GM12878 (cell line): Measurements from ENCODE around the gene VEPH1. TPM values are rescaled to one million over a fixed set of nuclear protein-coding genes. Genes with fewer than 3 reads are reported as not detected.

ENCODE experiments used
- ATAC-seq: fragments of 200-7000 bp; cut with Tn5 transposase; 3 replicates; pipeline ENCODE4 v1.9.1; 2020; ENCODE audit warnings: mild to moderate bottlenecking, moderate library complexity
- BruUV-seq: library from RNA; stranded (reverse); fragments of 400-500 nt; replicated peaks from 2 replicates; lab custom pipeline; 2021; lab: Mats Ljungman, UMichigan
- CTCF ChIA-PET: fragments of 300-600 bp; sonication (Branson Sonifier 250); formaldehyde crosslinking; extraction: SDS; loops from one replicate; lab custom pipeline; 2021; ENCODE audit warnings: inconsistent platforms; lab: Yijun Ruan, JAX
- POLR2A ChIA-PET: fragments of 350-600 bp; formaldehyde crosslinking; extraction: SDS; loops from one replicate; lab custom pipeline; 2021; ENCODE audit warnings: inconsistent platforms; lab: Charles Lee
- RAD21 ChIA-PET: fragments of 300-600 bp; sonication (Branson Sonifier 250); formaldehyde crosslinking; loops from one replicate; lab custom pipeline; 2023; ENCODE audit warnings: antibody characterized with exemption; ENCODE audit not compliant: unreplicated experiment; lab: Charles Lee
- SMC1A ChIA-PET: fragments of 300-600 bp; sonication (Branson Sonifier 250); formaldehyde crosslinking; loops from one replicate; lab custom pipeline; 2023; ENCODE audit not compliant: unreplicated experiment, uncharacterized antibody; lab: Charles Lee
- DNase-seq: peaks from one replicate; pipeline ENCODE4 v3.0.0-alpha.2; 2011; ENCODE audit warnings: low read depth, low spot score
- FAIRE-seq: peaks from 3 replicates; lab custom pipeline; 2011; peaks lifted over from hg19 to GRCh38; lab: Jason Lieb, UNC
- H2AFZ ChIP-seq: 2 replicates; pipeline ENCODE4 v1.6.0; 2011; ENCODE audit warnings: low read depth, low read length, control low read depth; ENCODE audit not compliant: control insufficient read depth
- H3K27ac ChIP-seq: 2 replicates; pipeline ENCODE4 v1.5.1; 2011; ENCODE audit warnings: control low read depth; ENCODE audit not compliant: control insufficient read depth, insufficient read depth
- H3K27me3 ChIP-seq, 2 experiments: replicated peaks in 1 of 2; 2 replicates each; pipeline versions ENCODE4 v1.6.0 to v1.6.1; 2011; ENCODE audit warnings: low read length in 1 of 2; ENCODE audit not compliant: control insufficient read depth in 2 of 2, insufficient read depth in 2 of 2
- H3K36me3 ChIP-seq, 2 experiments: 2 replicates each; pipeline ENCODE4 v1.5.1; 2011; ENCODE audit warnings: low read length in 1 of 2; ENCODE audit not compliant: control insufficient read depth in 2 of 2, insufficient read depth in 2 of 2
- H3K4me1 ChIP-seq: 2 replicates; pipeline ENCODE4 v1.6.1; 2011; ENCODE audit warnings: mild to moderate bottlenecking, low read length, moderate library complexity, mixed read lengths; ENCODE audit not compliant: control insufficient read depth, insufficient read depth
- H3K4me2 ChIP-seq: 2 replicates; pipeline ENCODE4 v1.6.0; 2011; ENCODE audit warnings: control low read depth; ENCODE audit not compliant: control insufficient read depth, insufficient read depth
- H3K4me3 ChIP-seq: fragments of 200-600 bp; sonication (generic); 2 replicates; pipeline ENCODE4 v1.5.1; 2016
- H3K79me2 ChIP-seq: 2 replicates; pipeline ENCODE4 v1.6.0; 2011; ENCODE audit warnings: low read length; ENCODE audit not compliant: control insufficient read depth, insufficient read depth
- H3K9ac ChIP-seq: 2 replicates; pipeline ENCODE4 v1.8.0; 2011; ENCODE audit warnings: low read length, control low read depth, mixed read lengths; ENCODE audit not compliant: control insufficient read depth, insufficient read depth
- H3K9me3 ChIP-seq: replicated peaks from 3 replicates; pipeline ENCODE4 v1.5.1; 2011; ENCODE audit warnings: mild to moderate bottlenecking, low read length; ENCODE audit not compliant: control insufficient read depth, insufficient read depth
- H4K20me1 ChIP-seq: 2 replicates; pipeline ENCODE4 v1.6.0; 2011; ENCODE audit not compliant: control insufficient read depth, insufficient read depth
- BHLHE40 ChIP-seq, 2 experiments: fragments of 450-650 bp in 1 of 2; IDR thresholded peaks; 2 replicates each; pipeline ENCODE4 v1.6.1; 2011 to 2017; ENCODE audit warnings: low read depth in 2 of 2, borderline replicate concordance in 1 of 2, improper control_type of control experiment in 1 of 2, low read length in 1 of 2, mild to moderate bottlenecking in 1 of 2
- BMI1 ChIP-seq: fragments of 450-650 bp; IDR thresholded peaks from 2 replicates; pipeline ENCODE4 v1.6.1; 2016; ENCODE audit warnings: mild to moderate bottlenecking, moderate library complexity, borderline replicate concordance
- CBFB ChIP-seq: IDR thresholded peaks from 2 replicates; pipeline ENCODE4 v1.6.1; 2016; ENCODE audit warnings: antibody characterized with exemption, low read depth
- CREM ChIP-seq: IDR thresholded peaks from 2 replicates; pipeline ENCODE4 v1.6.1; 2014; ENCODE audit warnings: antibody characterized with exemption, low read depth
- DPF2 ChIP-seq: fragments of 450-650 bp; IDR thresholded peaks from 2 replicates; pipeline ENCODE4 v1.6.1; 2017; ENCODE audit warnings: mild to moderate bottlenecking
- JUND ChIP-seq: IDR thresholded peaks from 2 replicates; pipeline ENCODE4 v1.6.1; 2012; ENCODE audit warnings: low read depth, mild to moderate bottlenecking, low read length, improper control_type of control experiment, moderate library complexity
- MYB ChIP-seq: fragments of 150-350 bp; IDR thresholded peaks from 2 replicates; pipeline ENCODE4 v1.6.1; 2014; ENCODE audit warnings: mild to moderate bottlenecking, low read depth, low read length, borderline replicate concordance
- NFXL1 ChIP-seq: fragments of 450-650 bp; IDR thresholded peaks from 2 replicates; pipeline ENCODE4 v1.6.1; 2017; ENCODE audit warnings: antibody characterized with exemption, mild to moderate bottlenecking, borderline replicate concordance
- RCOR1 ChIP-seq: conservative IDR thresholded peaks from 2 replicates; pipeline ENCODE4 v1.6.1; 2012; ENCODE audit warnings: low read depth, low read length, improper control_type of control experiment
- WRNIP1 ChIP-seq: IDR thresholded peaks from 2 replicates; pipeline ENCODE4 v1.6.1; 2011; ENCODE audit warnings: low read depth, low read length, improper control_type of control experiment, borderline replicate concordance
- ZNF217 ChIP-seq: fragments of 450-650 bp; IDR thresholded peaks from 2 replicates; pipeline ENCODE4 v1.6.1; 2017; ENCODE audit warnings: antibody characterized with exemption, mild to moderate bottlenecking
- WGBS: methylation state at CpG from one replicate; pipeline ENCODE4 v1.1.6; 2016; ENCODE audit warnings: low lambda C conversion rate; ENCODE audit not compliant: insufficient replicate concordance, insufficient coverage; ENCODE audit errors: missing lambda C conversion rate; 5-methylcytosine and 5-hydroxymethylcytosine counted together
- in situ Hi-C: fragments of 300-500 bp; cut with MboI; formaldehyde crosslinking; loops from 9 replicates; pipeline ENCODE4 v1.14.3; 2018; ENCODE audit warnings: mixed read lengths
- intact Hi-C: fragments of 100-400 bp; cut with micrococcal nuclease; formaldehyde crosslinking; loops from one replicate; pipeline ENCODE4 v1.14.2; 2022; ENCODE audit not compliant: unreplicated experiment
- polyA plus RNA-seq, 11 experiments: library from polyadenylated mRNA; depleted of rRNA in 4 of 11; unstranded in 6 of 11; stranded (reverse) in 5 of 11; fragments of >200 nt; fragmentation: Nextera tagmentation in 4 of 11; fragmentation: Illumina TruSeq in 1 of 11; extraction: Ambion mirVana in 4 of 11; extraction: Trizol in 1 of 11; gene quantifications; 1 replicate in 1 of 11; 2 replicates in 10 of 11; pipeline versions ENCODE4 v1.2.1 to v1.2.3, GENCODE V29; 2011 to 2016; ENCODE audit warnings: inconsistent platforms in 2 of 11, missing spikeins in 2 of 11, low read depth in 1 of 11
- total RNA-seq, 4 experiments: library from RNA; depleted of rRNA in 3 of 4; stranded (reverse); fragments of >200 nt in 3 of 4; fragmentation: Illumina TruSeq in 1 of 4; extraction: Trizol in 1 of 4; gene quantifications; 2 replicates each; pipeline versions ENCODE4 v1.2.1 to v1.2.3, GENCODE V29; 2013 to 2021

The VEPH1 gene
- total and polyA plus RNA-seq, 10 of the 15 experiments (the other 5 are each of a cell fraction or from before 2014, with no cell fraction given), result 0.04 to 0.26 (median 0.17) TPM; not detected in 7

GRCh38 chr3:157336252-157337009 is 166.8 kb downstream of the VEPH1 start:
- Histone ChIP-seq H2AFZ (no peak overlapping the region), H3K27me3 (no peaks in the 10 kb centered on the region; a peak in 1 of 4 replicates), H3K27ac (no peak overlapping the region), H3K9me3 (no peaks in the 10 kb centered on the region), H3K36me3 (no peaks in the 10 kb centered on the region), H3K4me1 (no peaks in the 10 kb centered on the region), H3K9ac (no peak overlapping the region), H3K79me2 (no peaks in the 10 kb centered on the region), H4K20me1 (no peaks in the 10 kb centered on the region), H3K4me3 (no peak overlapping the region), H3K4me2 (no peak overlapping the region)
- POLR2A ChIA-PET, result no interaction called here
- WGBS, result 39% methylated on average over 4 of the region's 4 CpGs
- no TSS peak for BruUV-seq
- ATAC-seq (no peak), DNase-seq (no peak), FAIRE-seq (no peak)
- RAD21 ChIA-PET, result no interaction called here
- CTCF ChIA-PET, result no interaction called here
- no peak for TF ChIP-seq RCOR1
- in situ Hi-C loops, result no loop called here
- intact Hi-C loops, result no loop called here
- SMC1A ChIA-PET, result no interaction called here

DNA sequence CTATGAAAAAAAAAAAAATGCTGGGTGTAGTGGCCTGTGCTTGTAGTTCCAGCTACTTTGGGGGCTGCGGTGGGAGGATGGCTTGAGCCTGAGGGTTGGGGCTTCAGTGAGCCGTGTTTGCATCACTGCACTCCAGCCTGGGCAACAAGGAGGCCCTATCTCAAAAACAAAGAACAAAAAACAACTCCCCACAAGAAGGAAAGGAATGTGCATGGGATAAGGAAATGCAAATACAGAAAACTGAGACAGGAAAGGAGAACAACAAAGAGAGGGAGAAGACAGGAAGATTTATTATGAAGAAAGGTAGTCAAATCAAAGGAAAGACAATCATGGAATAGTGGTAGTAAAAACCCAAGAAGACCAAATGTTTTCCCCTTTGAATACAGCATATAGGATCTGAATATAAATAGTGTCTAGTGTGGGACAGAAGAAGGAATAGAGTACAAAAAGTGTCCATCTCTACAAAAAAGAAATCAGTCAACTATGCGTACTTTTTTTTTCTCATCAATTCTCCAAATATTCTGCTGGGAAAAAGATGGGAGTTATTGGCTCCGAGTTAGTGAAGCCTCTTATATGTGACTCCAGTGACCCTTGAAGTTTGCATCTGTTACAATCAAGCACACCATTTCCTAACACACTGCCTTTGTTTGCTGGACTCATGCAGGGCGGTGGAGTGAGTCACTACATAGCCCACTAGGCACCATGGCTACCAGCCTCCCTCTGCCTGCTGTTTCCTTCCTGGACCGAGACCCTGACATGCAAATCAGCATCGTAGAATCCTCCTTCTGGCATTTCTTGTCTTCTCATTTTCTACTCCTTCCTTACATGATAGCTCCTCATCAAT is 167.8 kb downstream of the VEPH1 start:
- Histone ChIP-seq H3K9me3 (no peaks in the 10 kb centered on the region), H4K20me1 (no peaks in the 10 kb centered on the region), H3K27ac (no peak overlapping the region), H3K4me1 (no peaks in the 10 kb centered on the region), H3K79me2 (no peaks in the 10 kb centered on the region), H3K4me2 (no peak overlapping the region), H2AFZ (no peak overlapping the region), H3K9ac (no peak overlapping the region), H3K36me3 (no peaks in the 10 kb centered on the region), H3K27me3 (no peaks in the 10 kb centered on the region; a peak in 2 of 4 replicates), H3K4me3 (no peak overlapping the region)
- no peak for TF ChIP-seq CBFB
- no peak for TF ChIP-seq ZNF217
- TF ChIP-seq BHLHE40 (IDR thresholded peaks at IDR 0.05; ENCODE audit: borderline replicate concordance in 1 of 2, low read depth in 2 of 2, low read length in 1 of 2), result no peak
- no peak for TF ChIP-seq MYB
- no peak for TF ChIP-seq NFXL1
- no peak for TF ChIP-seq WRNIP1
- TF ChIP-seq BMI1, result no peak
- TF ChIP-seq CREM, result no peak
- TF ChIP-seq DPF2, result no peak
- no peak for TF ChIP-seq JUND
- RAD21 ChIA-PET, result no interaction called here
- intact Hi-C loops (no loop called here), in situ Hi-C loops (no loop called here)
- no peak for DNase-seq
- CTCF ChIA-PET, result no interaction called here
- ATAC-seq, result no peak
- POLR2A ChIA-PET, result no interaction called here
- WGBS, result 50% methylated on average over 7 of the region's 7 CpGs
- FAIRE-seq, result no peak
- BruUV-seq, result no TSS peak
- SMC1A ChIA-PET, result no interaction called here
